NOMO-1 (cell line): ENCODE data around the gene SKIDA1.
A peak's percentile ranks its signal among the peaks of the same experiment; 100 is the strongest.
"Not testable (repeated sequence)": the region's sequence is repeated elsewhere in the genome, so short reads cannot be mapped to it uniquely, and the experiment has no call there.

ENCODE experiments used
- DNase-seq, 2 experiments: peaks; one replicate each; lab custom pipeline; 2025; ENCODE audit not compliant: unreplicated experiment in 2 of 2; lab: John Stamatoyannopoulos, UW

The SKIDA1 gene

GRCh38 chr10:21525367-21526187, at the start of gene SKIDA1:
Gene SKIDA1 (minus strand): TSS chr10:21525682. CDS start chr10:21517822, 7,860 bp downstream.
- DNase-seq = peak; percentile 94 to 96

- not testable (repeated sequence) for DNase-seq
Observed at GRCh38 chr10:21574514-21574913, 49.0 kb upstream of the SKIDA1 start.

DNA sequence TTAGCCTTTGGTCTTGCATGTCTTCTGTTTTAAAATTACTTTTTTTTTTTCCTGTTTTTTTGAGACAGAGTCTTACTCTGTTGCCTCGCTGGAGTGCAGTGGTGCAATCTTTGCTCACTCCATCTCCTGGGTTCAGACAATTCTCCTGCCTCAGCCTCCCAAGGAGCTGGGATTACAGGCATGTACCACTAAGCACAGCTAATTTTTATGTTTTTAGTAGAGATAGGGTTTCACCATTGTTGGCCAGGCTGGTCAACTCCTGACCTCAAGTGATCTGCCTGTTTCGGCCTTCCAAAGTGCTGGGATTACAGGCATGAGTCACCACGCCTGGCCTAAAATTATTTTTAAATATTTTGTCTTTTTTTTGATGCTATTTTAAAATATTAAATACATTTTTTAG, 47.1 kb upstream of the SKIDA1 start:
- no peak for DNase-seq

DNA sequence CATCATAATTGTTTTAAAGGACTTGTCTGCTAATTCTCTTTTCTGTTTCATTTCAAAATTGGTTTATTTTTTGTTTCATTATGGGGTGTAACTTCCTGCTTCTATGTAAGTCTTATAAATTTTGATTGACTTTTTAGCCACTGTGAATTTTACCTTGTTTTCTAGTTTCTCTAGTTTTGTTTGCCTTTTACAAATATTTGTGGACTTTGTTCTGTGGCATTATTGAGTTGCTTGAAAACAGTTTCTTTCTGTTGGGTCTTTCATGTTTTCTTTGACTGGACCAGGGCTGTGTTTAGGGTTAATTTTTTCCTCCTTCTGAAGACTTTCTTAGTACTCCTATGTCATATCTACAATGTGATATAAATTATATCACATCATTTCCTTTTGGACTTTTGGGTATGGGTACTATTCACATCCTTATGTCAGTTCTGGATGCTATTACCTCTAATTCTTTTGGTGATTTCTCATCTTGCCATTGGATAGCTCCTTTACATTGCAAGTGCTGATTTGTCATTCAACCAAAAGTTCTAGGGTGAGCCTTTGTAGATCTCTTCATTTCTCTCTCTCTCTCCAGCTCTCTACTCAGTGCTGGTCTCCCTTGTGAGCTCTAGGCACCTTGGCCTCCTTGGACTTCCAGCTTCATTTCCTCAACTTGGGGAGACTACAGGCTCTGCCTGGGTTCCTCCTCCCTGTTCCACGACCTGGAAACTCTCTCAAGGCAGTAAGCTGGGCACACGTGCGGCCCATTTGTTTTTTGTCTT, 45.5 kb upstream of the SKIDA1 start:
- no peak for DNase-seq

- not testable (repeated sequence) for DNase-seq
Observed at GRCh38 chr10:21558984-21559383, 33.5 kb upstream of the SKIDA1 start.

DNA sequence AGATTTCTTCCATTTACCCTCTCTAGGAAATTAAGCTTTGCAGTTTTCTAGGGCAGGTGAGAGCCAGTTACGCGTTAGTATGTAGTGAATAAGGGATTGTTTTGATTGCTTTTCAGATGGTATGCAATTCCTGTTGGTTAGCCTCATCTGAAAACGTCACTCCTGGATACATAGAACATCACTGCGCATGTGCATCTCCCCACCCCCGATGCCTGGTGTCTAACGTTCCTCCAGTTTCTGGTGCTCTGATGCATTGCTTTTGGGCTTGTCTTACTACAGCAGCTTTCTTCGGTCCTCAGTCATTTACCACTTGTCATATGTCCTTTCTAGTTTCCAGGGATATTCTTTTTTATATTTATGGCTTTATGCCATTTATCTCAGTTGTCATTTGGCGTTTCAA, 31.0 kb upstream of the SKIDA1 start:
- no peak for DNase-seq

DNA sequence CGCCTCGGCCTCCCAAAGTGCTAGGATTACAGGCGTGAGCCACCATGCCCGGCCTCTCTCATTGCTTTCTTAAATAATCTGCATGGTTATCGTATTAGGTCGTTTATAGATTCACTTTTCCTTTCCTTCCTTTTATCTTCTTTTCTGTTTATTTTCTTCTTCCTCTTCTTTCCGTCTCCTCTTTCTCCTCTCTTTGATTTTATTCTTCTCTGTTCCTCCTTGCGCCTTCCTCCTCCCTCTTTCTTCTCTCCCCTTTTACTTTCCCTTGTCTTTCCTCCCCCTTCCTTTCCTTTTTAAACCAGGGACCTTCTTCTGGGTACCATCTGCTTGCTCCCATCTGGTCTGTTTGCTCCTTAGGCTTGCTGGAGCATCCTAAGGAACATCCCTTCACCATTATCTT, 27.2 kb upstream of the SKIDA1 start:
- DNase-seq = no peak

- no peak for DNase-seq
Observed at GRCh38 chr10:21547246-21547645, 21.8 kb upstream of the SKIDA1 start.

DNA sequence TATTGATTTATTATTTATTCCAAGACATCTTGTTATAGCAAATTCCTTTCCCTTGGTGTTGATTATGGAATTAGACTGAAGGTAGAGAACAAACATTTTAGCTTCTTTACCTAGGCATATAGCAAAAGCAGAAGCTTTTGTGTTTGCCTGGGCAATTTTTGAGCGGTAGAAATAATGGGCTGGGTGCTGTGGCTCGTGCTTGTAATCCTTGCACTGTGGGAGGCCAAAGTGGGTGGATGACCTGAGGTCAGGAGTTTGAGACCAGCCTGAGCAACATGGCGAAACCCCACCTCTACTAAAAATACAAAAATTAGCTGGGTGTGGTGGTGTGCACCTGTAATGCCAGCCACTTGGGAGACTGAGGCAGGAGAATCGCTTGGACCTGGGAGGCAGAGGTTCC, 15.2 kb upstream of the SKIDA1 start:
- DNase-seq = not testable (repeated sequence)

GRCh38 chr10:21536874-21537273, 11.4 kb upstream of the SKIDA1 start:
- no peak for DNase-seq

GRCh38 chr10:21535976-21536375, 10.5 kb upstream of the SKIDA1 start:
- DNase-seq = not testable (repeated sequence)

GRCh38 chr10:21535494-21535965, 10.0 kb upstream of the SKIDA1 start:
- DNase-seq = peak in 1 of 2 experiments; percentile 34

GRCh38 chr10:21534604-21535493, 9.4 kb upstream of the SKIDA1 start:
- peak in 1 of 2 experiments; percentile 32 for DNase-seq

DNA sequence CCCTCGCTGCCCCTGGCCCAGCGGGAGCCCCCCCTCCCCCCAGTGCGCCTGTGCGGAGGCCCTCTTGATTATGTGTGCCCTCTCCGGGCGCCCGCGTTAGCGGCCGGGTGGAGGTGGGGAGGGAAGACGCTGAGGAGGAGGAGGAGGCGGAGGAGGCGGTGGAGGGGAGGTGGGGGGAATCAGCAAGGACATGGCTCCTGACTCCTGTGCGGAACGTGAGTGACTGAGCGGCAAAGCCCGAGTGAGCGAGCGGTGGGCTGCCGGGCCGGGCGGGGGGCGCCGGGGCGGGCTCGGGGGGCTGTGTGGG, 8.8 kb upstream of the SKIDA1 start:
- no peak for DNase-seq

DNA sequence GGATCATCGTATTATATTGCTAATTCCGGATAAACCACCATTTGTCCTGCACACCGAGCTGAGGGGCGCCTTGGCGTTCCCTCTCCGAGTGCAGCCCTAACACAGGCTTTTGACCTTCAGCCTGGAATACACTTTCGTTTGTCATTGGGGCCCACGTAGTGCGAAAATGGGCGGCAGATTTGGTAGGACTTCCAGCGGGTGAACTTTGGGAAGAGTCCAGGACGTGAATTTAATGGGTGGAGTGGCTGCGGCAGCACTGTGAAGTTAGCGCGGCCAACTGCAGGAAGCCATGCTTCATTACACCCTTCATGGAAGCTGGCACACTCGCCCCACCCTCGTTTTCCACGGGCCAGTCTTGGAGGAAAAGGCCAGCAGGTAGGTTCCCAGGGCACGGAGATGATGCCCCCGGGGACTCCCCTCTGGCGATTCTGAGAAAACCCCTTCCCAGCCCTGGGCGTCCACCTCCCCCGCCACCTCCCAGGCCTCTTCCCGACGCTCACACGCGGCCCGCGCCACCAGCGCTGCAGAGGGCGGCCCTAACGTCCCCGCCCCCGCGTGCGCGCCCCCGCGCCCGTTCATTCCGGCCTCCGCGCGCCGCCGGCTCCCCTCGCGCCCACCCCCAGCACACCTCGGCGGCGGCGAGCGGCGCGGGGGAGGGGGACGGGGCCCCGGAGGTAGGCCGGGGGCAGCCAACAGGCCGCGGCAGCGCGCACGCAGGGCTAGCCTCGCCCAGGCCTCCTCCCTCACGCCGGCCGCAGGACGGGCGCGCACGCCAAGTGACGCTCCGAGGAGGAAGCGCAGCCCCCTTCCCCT, 8.2 kb upstream of the SKIDA1 start, which contains the start of gene MLLT10:
MLLT10 (plus strand) TSS at position 766 of the 813 bp plus-strand sequence. CDS start 413 bp downstream, outside the sequence.
- DNase-seq = peak; percentile 89 to 94

DNA sequence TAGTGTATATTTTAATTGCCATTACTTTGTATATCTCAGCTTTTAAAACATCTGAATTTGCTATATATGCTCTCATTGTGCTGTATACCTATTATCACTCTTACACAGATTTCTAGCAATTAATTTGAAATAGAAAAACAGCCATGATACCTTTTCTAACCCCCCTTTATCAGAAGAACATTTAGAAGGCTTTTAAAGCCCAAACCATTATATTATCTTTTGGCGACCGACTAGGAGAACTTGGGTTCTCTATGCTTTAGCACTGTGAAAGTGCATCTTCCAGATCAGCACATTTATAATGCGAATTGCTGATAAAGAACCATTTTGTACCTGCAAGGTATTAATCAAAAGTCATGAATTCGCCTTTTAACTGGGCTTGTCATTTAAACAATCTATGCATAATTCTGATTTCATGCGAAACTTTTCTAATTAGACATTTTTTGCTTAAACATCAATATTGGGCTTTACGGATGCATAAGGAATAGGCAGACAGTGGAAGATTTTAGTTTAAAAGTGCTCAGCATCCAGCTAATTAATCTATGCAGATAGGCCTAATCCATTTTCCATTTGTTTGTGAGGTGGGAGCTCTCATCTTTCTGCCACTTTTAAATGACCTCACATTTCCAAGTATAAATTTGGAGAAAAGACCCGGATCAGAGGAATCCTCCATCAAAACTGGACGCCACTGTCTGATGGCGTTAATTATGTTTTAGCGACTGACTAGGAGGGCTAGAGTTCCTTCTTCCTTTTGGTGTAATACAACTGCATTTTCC, 7.4 kb upstream of the SKIDA1 start:
- DNase-seq = no peak

DNA sequence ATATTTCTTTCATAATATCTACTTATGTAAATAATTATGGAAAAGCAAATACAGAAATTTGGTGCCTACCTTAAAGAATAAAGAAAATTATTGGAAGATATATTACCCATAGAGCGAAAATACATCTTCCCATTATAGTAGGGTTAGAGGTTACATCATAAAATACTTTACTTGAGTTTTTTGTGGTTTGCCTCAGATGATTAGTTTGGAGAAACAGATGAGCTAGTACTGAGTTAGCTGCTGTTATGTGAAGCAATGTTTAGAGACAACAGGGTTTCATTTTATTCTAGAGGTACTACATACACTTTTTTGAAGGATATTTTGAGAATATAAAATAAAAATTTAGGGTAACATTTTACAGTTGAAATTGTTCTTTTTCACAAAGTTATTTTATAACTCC, 5.7 kb upstream of the SKIDA1 start:
- peak in 1 of 2 experiments; percentile 95 for DNase-seq

DNA sequence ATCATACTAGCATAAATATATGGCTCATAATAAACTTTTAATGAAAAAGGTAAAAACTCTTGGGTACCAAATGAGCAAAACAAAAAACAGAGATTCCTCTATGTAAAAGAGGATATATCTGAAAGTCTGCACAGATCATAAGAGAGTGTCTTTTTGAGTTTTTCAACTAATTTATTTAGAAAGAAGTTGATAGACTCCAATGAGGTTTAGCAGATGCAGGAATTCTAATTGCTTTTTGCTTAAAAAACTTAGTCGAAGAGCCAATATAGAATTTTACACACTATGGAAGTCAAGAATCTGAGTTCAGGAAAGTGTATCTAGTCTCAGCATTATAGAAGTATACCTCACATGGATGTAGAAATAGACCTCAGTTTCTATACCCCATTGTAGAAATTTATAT, 5.2 kb upstream of the SKIDA1 start:
- peak in 1 of 2 experiments; percentile 56 for DNase-seq

DNA sequence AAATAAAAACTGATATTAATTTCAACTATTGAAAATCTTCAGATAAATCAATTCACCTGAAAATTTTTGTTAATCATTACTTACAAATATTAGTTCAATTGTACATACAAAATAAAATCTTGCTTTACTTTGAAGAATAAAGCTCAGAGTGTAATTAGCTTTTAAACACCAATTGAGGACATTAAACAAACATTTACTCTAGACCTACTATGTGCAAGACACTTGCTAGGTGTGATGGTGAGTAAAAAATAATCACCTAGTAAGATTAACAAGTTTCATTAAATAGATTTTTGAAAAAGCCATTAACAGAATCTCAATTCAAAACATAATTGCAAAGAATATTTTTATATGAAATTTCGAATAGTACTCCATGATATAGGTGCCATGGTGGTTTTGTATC, 4.7 kb upstream of the SKIDA1 start:
- no peak for DNase-seq
